ENCODE measurements around the gene LRP10.
A peak's percentile ranks its signal among the peaks of the same experiment; 100 is the strongest.
"Not testable (repeated sequence)": the region's sequence is repeated elsewhere in the genome, so short reads cannot be mapped to it uniquely, and the experiment has no call there.

Gene LRP10

GRCh38 chr14:22871224-22872032 is at the start of gene LRP10:
LRP10 (plus strand) TSS chr14:22871740; CDS start chr14:22872304, 564 bp downstream.
- peak; percentile 93 for DNase-seq (ENCODE audit: low read depth, low spot score)

- DNase-seq (ENCODE audit: low read depth, low spot score), result no peak
These were observed 49.4 kb upstream of the LRP10 start for GRCh38 chr14:22822016-22822570.

GRCh38 chr14:22822571-22823098 is 48.9 kb upstream of the LRP10 start:
- DNase-seq (ENCODE audit: low read depth, low spot score), result peak; percentile 96

DNA sequence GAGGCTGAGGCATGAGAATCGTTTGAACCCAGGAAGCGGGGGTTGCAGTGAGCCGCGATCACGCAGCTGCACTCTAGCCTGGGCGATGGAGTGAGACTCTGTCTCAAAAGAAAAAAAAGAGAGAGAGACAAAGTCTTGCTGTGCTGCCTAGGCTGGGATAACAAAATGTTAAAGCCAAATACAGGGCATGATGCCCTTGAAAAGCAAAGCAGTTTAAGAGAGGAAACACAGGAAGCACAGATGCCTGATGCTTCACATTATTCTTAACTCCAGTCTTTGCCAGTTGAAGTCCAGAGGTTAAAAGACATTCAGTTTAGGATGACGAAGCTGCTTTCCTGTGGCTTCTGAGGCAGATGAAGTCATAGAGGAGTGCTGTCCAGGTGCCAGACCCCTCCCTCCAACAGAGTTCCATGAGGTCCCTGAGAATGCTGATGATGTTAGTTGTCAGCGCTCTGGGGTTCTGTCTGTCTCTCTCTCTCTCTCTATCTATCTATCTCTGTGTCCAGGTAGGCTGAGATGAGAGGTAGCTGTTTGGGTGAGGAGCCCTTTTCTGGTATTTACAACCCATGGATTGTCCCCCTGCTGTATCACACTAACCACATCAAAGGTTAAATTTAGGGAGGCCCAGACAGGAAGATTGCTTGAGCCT is 46.7 kb upstream of the LRP10 start:
- DNase-seq (ENCODE audit: low read depth, low spot score), result peak; percentile 96

DNA sequence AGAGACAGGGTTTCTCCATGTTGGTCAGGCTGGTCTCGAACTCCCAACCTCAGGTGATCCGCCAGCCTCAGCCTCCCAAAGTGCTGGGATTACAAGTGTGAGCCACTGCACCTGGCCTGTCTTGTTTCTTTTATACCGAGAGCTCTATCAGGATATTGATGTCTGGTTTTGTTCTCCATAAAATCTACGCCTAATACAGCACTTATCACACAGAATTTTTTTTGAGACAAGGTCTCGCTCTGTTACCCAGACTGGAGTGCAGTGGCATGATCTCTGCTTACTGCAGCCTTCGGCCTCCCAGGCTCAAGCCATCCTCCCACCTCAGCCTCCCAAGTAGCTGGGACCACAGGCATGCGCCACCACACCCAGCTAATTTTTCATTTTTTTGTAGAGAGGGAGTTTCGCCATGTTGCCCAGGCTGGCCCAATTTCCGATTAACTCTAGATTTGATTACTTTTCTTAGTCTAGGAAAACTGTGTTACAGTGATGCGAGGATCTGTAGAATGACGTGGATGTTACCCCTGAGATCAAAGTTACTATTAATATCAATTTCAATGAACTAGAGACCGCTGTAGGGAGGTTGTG is 42.4 kb upstream of the LRP10 start:
- DNase-seq (ENCODE audit: low read depth, low spot score), result not testable (repeated sequence)

DNA sequence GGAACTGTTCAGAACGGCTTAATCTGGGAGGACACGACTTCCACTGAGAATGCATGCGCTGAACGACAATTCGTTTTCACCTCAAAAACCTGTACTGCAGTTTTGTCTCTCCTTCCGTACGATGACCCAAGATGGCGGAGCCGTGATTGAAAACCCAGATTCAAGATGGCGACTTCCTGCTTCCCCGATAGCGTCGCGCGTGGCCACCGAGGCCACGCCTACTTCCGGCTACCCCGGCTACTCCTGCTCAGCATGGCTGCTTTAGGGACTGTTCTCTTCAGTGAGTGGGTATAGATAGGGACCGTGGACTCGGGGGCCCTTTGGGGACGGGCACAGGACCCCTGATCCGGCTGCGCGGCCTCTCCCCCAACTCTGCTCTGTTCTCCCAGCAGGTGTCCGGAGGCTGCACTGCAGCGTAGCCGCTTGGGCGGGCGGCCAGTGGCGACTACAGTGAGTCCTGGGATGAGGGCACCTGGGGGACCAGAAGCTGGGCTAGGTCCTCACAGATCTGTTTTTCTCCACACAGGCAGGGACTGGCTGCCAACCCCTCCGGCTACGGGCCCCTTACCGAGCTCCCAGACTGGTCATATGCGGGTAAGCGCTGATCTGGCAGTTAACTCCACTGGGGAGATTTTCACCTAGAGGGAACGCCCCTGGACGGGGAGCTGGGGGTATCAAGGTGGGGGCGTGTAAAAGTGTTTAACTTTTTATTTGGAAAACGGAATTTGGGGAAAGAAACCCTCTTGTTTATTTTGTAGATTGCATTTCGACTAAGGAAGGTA is 41.7 kb upstream of the LRP10 start, which contains the start of gene MRPL52:
Gene MRPL52 (plus strand): TSS at position 227 of the 782 bp plus-strand sequence. CDS start 26 bp downstream, at position 253.
- peak; percentile 96 for DNase-seq (ENCODE audit: low read depth, low spot score)

DNA sequence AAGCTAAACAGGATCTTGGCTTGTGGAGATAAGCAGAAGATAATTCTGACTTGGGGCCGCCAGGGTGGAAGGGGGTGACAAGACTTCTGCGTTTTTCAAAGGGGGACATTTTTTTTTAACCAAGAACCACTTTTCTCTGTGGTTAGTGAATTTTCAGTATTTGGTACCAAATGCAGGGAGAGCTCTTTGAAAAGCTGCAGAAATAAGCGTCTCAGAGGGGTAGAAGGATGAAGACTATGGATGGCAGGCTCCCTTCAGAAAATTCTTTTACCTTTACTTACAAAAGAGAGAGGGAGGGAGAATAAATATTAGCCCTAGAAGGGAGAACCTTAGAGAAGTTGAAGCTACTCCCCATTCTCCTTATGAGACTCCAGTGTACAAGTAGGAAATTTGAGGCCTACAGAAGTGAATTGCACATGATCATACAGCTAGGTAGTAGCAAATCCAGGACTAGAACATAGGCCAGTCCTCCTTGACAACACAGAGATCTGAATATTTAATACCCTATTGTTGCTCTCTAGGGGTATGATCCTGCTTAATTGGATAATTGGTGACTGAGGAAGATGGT is 41.0 kb upstream of the LRP10 start:
- DNase-seq (ENCODE audit: low read depth, low spot score), result no peak

DNA sequence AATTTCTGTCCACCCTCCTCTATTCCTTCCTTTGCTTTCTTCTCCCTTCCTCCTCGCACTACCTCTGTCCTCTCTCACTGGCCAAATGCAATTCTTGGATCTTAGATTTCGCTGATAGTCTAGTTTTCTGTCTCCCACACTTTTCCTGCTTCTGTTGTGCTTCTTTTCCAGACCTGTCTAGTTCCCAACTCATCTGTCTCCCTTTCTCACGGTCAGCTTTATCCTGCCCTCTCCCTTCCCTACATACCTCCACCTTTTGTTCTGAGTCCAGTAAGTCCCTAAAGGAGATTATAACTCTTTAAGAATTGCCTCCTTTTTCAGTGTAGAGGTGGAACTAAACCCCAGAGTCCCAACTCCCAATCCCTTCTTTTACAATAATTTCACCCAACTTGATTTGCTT is 36.0 kb upstream of the LRP10 start:
- no peak for DNase-seq (ENCODE audit: low read depth, low spot score)

DNA sequence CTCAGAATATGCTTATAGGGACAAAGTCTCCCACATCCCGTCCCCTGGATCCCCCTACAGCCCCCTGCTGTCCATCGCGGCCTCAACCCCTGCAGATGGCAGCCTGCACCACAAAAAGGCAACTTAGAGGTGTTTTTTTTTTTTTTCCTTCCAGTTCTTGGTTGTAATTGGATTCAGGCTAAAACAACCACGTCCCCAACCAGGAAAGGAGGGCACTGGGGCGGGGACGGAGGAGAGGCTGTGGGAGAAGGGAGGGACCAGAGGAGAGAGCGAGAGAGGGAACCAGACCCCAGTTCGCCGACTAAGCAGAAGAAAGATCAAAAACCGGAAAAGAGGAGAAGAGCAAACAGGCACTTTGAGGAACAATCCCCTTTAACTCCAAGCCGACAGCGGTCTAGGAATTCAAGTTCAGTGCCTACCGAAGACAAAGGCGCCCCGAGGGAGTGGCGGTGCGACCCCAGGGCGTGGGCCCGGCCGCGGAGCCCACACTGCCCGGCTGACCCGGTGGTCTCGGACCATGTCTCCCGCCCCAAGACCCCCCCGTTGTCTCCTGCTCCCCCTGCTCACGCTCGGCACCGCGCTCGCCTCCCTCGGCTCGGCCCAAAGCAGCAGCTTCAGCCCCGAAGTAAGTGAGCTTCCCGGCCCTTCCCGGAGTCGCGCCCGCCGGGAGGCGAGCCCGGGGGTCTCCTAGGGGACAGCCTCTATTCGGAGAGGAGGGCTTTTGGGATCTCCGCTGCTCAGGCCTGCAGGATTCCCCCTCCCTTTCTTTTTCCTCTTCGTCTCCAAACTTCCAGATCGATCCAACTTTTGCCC is 35.0 kb upstream of the LRP10 start, which contains the start of gene MMP14:
Gene MMP14 (plus strand): TSS at position 285 of the 813 bp plus-strand sequence. CDS start 233 bp downstream, at position 518.
- peak; percentile 93 for DNase-seq (ENCODE audit: low read depth, low spot score)

GRCh38 chr14:22837114-22837749 is 34.3 kb upstream of the LRP10 start:
- peak; percentile 87 for DNase-seq (ENCODE audit: low read depth, low spot score)

GRCh38 chr14:22837750-22838538 is 33.6 kb upstream of the LRP10 start:
- DNase-seq (ENCODE audit: low read depth, low spot score), result peak; percentile 64

DNA sequence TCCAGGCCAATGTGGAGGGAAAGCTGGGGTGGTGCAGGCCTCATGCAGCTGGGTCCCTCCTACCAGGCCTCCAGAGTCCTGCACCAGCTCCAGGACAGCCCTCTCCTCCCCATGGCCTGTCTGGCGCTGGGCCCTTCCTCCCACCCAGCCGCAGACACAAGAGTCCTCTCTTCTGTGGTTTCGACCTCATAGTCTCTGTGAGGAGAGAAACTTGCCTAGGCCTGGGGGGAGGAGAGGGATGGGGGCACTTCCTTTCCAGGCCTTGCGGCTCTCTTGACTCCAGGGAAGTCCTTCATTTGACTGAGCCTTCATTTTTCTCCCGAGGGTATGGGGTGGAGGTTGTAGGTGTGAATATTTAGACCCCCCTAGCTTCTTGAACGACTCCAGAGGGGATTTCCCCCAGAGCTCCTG is 32.9 kb upstream of the LRP10 start:
- DNase-seq (ENCODE audit: low read depth, low spot score), result peak; percentile 73

DNA sequence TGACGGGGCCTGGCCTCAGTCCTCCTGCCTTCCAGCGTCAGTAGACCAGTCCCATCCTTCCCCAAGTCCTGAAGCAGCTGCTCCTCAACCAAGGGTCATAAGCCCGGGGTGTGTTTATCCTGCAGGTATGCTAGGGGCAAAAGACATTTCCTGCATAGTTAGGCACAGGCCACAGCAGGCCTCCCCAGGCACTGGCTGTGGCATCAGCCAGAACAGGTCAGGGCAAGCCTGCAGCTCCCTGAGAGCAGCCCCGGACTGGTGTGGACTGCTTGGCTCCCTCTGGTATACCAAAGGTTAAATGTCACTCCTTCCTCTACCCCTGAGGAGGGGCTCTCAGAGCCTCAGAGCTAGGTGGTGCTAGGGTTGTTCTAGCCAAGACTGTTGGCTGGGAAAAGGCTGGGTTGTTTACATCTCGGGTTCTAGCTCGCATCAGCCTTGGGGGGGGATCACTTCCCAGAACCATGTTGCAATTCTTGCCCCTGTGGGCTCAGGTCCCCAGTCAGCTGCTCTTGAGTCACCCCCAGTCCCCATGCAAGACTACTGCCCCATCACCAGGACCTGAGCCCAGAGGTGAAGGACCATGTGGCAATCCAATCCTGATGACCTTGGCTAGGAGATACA is 32.3 kb upstream of the LRP10 start:
- DNase-seq (ENCODE audit: low read depth, low spot score), result no peak

- DNase-seq (ENCODE audit: low read depth, low spot score), result no peak
These were observed 30.2 kb upstream of the LRP10 start for GRCh38 chr14:22841311-22841710.

- DNase-seq (ENCODE audit: low read depth, low spot score), result no peak
These were observed 29.8 kb upstream of the LRP10 start for GRCh38 chr14:22841769-22842168.

DNA sequence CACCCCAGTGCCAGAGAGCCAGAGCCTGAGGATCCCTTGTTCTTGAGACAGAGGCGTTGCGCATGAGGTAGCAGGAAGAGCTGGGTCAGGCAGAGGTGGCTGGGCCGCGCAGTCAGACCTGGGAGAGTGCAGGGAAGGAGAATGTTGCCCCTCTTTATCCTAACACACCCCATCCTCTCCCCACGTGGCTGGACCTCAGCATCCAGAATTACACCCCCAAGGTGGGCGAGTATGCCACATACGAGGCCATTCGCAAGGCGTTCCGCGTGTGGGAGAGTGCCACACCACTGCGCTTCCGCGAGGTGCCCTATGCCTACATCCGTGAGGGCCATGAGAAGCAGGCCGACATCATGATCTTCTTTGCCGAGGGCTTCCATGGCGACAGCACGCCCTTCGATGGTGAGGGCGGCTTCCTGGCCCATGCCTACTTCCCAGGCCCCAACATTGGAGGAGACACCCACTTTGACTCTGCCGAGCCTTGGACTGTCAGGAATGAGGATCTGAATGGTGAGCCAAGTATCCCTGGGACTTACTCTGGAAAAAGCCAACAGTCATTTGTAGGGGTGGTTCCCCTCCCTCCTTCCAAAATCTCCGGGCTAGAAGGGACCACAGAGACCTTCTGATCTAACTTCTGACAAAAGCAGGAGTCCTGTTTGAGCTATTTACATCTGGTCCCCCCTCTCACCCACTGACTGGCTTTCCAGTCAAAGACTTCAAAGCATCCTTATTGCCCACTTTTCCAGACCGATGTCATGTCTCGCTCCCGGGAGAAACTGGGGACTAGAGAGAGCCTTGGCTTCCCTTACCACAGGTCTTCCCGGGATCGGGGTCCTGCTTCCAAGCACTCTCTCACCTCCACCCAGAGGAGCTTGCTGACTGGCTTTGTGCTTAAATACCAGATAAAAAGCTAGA is 29.1 kb upstream of the LRP10 start:
- no peak for DNase-seq (ENCODE audit: low read depth, low spot score)
